ENCODE data around the gene UGT1A4. TPM values are rescaled to one million over a fixed set of nuclear protein-coding genes. Genes with fewer than 3 reads are reported as not detected.

The UGT1A4 gene
- polyA plus RNA-seq, 1 experiment: not detected

GRCh38 chr2:233769260-233769659, 50.7 kb downstream of the UGT1A4 start:
- H3K27me3 ChIP-seq (ENCODE audit: control insufficient read depth, insufficient read depth, low read length): no peaks in the 10 kb centered on the region
- H3K36me3 ChIP-seq (ENCODE audit: control insufficient read depth, insufficient read depth, low read length): no peaks in the 10 kb centered on the region
- ChIA-PET CTCF (no interaction called here), POLR2A (no interaction called here)
- no peak overlapping the region for H3K4me3 ChIP-seq (ENCODE audit: low read depth, low read length)
- DNase-seq (ENCODE audit: low read depth): no peak
- no peak for TF ChIP-seq CTCF (IDR thresholded peaks at IDR 0.05; ENCODE audit: insufficient read depth, low read depth, low read length)

GRCh38 chr2:233772153-233772552, 53.6 kb downstream of the UGT1A4 start:
- Histone ChIP-seq H3K4me3 (ENCODE audit: low read depth, low read length) (no peak overlapping the region), H3K27me3 (ENCODE audit: control insufficient read depth, insufficient read depth, low read length) (no peaks in the 10 kb centered on the region), H3K36me3 (ENCODE audit: control insufficient read depth, insufficient read depth, low read length) (no peaks in the 10 kb centered on the region)
- no peak for DNase-seq (ENCODE audit: low read depth)
- POLR2A ChIA-PET: no interaction called here
- CTCF ChIA-PET: no interaction called here
- no peak for TF ChIP-seq CTCF (IDR thresholded peaks at IDR 0.05; ENCODE audit: insufficient read depth, low read depth, low read length)

GRCh38 chr2:233772583-233772982, 54.0 kb downstream of the UGT1A4 start:
- no peak overlapping the region for H3K4me3 ChIP-seq (ENCODE audit: low read depth, low read length)
- CTCF ChIA-PET: no interaction called here
- POLR2A ChIA-PET: no interaction called here
- no peaks in the 10 kb centered on the region for H3K36me3 ChIP-seq (ENCODE audit: control insufficient read depth, insufficient read depth, low read length)
- no peak for DNase-seq (ENCODE audit: low read depth)
- no peaks in the 10 kb centered on the region for H3K27me3 ChIP-seq (ENCODE audit: control insufficient read depth, insufficient read depth, low read length)
- TF ChIP-seq CTCF (IDR thresholded peaks at IDR 0.05; ENCODE audit: insufficient read depth, low read depth, low read length): no peak

- Histone ChIP-seq H3K27me3 (ENCODE audit: control insufficient read depth, insufficient read depth, low read length) (no peaks in the 10 kb centered on the region), H3K4me3 (ENCODE audit: low read depth, low read length) (no peak overlapping the region), H3K36me3 (ENCODE audit: control insufficient read depth, insufficient read depth, low read length) (no peaks in the 10 kb centered on the region)
- CTCF ChIA-PET: no interaction called here
- TF ChIP-seq CTCF (IDR thresholded peaks at IDR 0.05; ENCODE audit: insufficient read depth, low read depth, low read length): no peak
- no peak for DNase-seq (ENCODE audit: low read depth)
- POLR2A ChIA-PET: no interaction called here
These were observed 55.3 kb downstream of the UGT1A4 start for GRCh38 chr2:233773854-233774253.

- POLR2A ChIA-PET: no interaction called here
- CTCF ChIA-PET: interaction anchor here (0.6 kb wide), 1 partner anchor 14 kb away, joined by 3 read pairs; no protein-coding TSS in a partner anchor
- Histone ChIP-seq H3K27me3 (ENCODE audit: control insufficient read depth, insufficient read depth, low read length) (no peaks in the 10 kb centered on the region), H3K36me3 (ENCODE audit: control insufficient read depth, insufficient read depth, low read length) (no peaks in the 10 kb centered on the region), H3K4me3 (ENCODE audit: low read depth, low read length) (no peak overlapping the region)
- no peak for TF ChIP-seq CTCF (IDR thresholded peaks at IDR 0.05; ENCODE audit: insufficient read depth, low read depth, low read length)
- no peak for DNase-seq (ENCODE audit: low read depth)
These were observed 56.9 kb downstream of the UGT1A4 start for GRCh38 chr2:233775414-233775813.
